ENCODE results near the gene SLC17A9. TPM values are rescaled to one million over a fixed set of nuclear protein-coding genes. Genes with fewer than 3 reads are reported as not detected.

SLC17A9 gene
- total RNA-seq = 1 to 10 TPM in 1 of 4 donors, under 1 TPM in 3; 0.10 to 2.1 (median 0.66) TPM

GRCh38 chr20:62952373-62952967, at the start of gene SLC17A9:
SLC17A9 (plus strand) TSS chr20:62952709; CDS start chr20:62952831, 122 bp downstream.
- Histone ChIP-seq H3K4me3 (peak within 1 kb of the TSS; percentile 42), H3K9me3 (no peaks in the 10 kb centered on the region), H3K27ac (peak within 1 kb of the TSS; percentile 57), H3K36me3 (peaks cover 26% of the 10 kb centered on the region), H3K27me3 (no peaks in the 10 kb centered on the region), H3K4me1 (peaks cover 30% of the 10 kb centered on the region)
- 9% methylated on average over 24 of the region's 37 CpGs for WGBS
- DNase-seq (ENCODE audit: low spot score in 2 of 2) = peak; percentile 82 to 91
- TF ChIP-seq EP300 (IDR thresholded peaks at IDR 0.05) (no peak), POLR2AphosphoS5 (IDR thresholded peaks at IDR 0.05) (no peak), POLR2A (IDR thresholded peaks at IDR 0.05) (no peak)
- TF ChIP-seq, protein P1, sequence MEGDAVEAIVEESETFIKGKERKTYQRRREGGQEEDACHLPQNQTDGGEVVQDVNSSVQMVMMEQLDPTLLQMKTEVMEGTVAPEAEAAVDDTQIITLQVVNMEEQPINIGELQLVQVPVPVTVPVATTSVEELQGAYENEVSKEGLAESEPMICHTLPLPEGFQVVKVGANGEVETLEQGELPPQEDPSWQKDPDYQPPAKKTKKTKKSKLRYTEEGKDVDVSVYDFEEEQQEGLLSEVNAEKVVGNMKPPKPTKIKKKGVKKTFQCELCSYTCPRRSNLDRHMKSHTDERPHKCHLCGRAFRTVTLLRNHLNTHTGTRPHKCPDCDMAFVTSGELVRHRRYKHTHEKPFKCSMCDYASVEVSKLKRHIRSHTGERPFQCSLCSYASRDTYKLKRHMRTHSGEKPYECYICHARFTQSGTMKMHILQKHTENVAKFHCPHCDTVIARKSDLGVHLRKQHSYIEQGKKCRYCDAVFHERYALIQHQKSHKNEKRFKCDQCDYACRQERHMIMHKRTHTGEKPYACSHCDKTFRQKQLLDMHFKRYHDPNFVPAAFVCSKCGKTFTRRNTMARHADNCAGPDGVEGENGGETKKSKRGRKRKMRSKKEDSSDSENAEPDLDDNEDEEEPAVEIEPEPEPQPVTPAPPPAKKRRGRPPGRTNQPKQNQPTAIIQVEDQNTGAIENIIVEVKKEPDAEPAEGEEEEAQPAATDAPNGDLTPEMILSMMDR (IDR thresholded peaks at IDR 0.05) = no peak

GRCh38 chr20:62902926-62903615, 49.4 kb upstream of the SLC17A9 start:
- TF ChIP-seq, protein P1 (IDR thresholded peaks at IDR 0.05) = no peak
- no peak for TF ChIP-seq POLR2AphosphoS5 (IDR thresholded peaks at IDR 0.05)
- no peak for TF ChIP-seq POLR2A (IDR thresholded peaks at IDR 0.05)
- no peak for TF ChIP-seq EP300 (IDR thresholded peaks at IDR 0.05)
- no peak for DNase-seq (ENCODE audit: low spot score in 2 of 2)
- H3K4me3 ChIP-seq = no peak overlapping the region
- H3K27me3 ChIP-seq = no peaks in the 10 kb centered on the region
- no peaks in the 10 kb centered on the region for H3K9me3 ChIP-seq
- no peak overlapping the region for H3K27ac ChIP-seq
- 71% methylated on average over 7 of the region's 7 CpGs for WGBS
- peaks cover 66% of the 10 kb centered on the region for H3K36me3 ChIP-seq
- peaks cover 34% of the 10 kb centered on the region for H3K4me1 ChIP-seq

DNA sequence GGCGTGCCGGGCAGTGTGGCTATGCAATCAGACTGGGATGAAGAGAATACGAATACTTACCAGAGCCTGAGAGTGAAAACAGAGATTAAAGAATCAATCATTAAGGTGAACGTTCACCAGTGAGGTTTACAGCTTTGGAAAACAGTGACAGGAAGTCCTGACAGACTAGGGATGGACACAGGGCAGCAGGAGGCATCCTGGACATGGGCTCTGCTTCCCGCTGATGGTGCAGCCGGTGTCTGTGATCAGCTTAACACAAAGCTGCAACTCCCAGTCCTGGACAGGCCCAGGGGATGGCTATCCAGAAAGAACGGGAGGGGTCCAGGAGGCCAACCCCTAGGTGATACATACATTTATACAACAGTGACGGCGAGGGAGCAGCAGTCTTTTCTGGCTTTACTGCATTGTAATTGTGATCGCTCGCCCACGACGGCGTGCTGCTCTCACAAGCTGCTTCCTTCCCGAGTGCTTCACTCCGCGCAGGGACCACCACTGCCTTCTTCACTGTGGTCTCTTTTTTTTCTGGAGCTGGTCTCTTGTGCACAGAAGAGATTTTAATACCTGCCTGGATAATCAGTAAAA, 46.9 kb upstream of the SLC17A9 start:
- Histone ChIP-seq H3K4me3 (no peak overlapping the region), H3K36me3 (peaks cover 92% of the 10 kb centered on the region), H3K9me3 (no peaks in the 10 kb centered on the region), H3K4me1 (peaks cover 8% of the 10 kb centered on the region), H3K27ac (no peak overlapping the region), H3K27me3 (no peaks in the 10 kb centered on the region)
- TF ChIP-seq POLR2A (IDR thresholded peaks at IDR 0.05) (no peak), POLR2AphosphoS5 (IDR thresholded peaks at IDR 0.05) (no peak), EP300 (IDR thresholded peaks at IDR 0.05) (no peak)
- TF ChIP-seq, protein P1 (IDR thresholded peaks at IDR 0.05) = no peak
- DNase-seq (ENCODE audit: low spot score in 2 of 2) = no peak
- 87% methylated on average over 17 of the region's 17 CpGs for WGBS

- TF ChIP-seq POLR2AphosphoS5 (IDR thresholded peaks at IDR 0.05) (no peak), POLR2A (IDR thresholded peaks at IDR 0.05) (no peak), EP300 (IDR thresholded peaks at IDR 0.05) (no peak)
- TF ChIP-seq, protein P1 (IDR thresholded peaks at IDR 0.05) = no peak
- 74% methylated on average over 14 of the region's 16 CpGs for WGBS
- Histone ChIP-seq H3K27me3 (no peaks in the 10 kb centered on the region), H3K27ac (no peak overlapping the region), H3K4me3 (no peak overlapping the region), H3K9me3 (no peaks in the 10 kb centered on the region), H3K4me1 (peaks cover 2% of the 10 kb centered on the region), H3K36me3 (peaks cover 98% of the 10 kb centered on the region)
- no peak for DNase-seq (ENCODE audit: low spot score in 2 of 2)
These were observed 46.3 kb upstream of the SLC17A9 start for GRCh38 chr20:62906209-62906608.
